ENCODE results near the gene ENGASE. TPM values are rescaled to one million over a fixed set of nuclear protein-coding genes. Genes with fewer than 3 reads are reported as not detected.

ENGASE gene
- polyA plus RNA-seq, 1 of the 3 experiments (the other 2 are of a cell fraction), result 30.1 TPM

DNA sequence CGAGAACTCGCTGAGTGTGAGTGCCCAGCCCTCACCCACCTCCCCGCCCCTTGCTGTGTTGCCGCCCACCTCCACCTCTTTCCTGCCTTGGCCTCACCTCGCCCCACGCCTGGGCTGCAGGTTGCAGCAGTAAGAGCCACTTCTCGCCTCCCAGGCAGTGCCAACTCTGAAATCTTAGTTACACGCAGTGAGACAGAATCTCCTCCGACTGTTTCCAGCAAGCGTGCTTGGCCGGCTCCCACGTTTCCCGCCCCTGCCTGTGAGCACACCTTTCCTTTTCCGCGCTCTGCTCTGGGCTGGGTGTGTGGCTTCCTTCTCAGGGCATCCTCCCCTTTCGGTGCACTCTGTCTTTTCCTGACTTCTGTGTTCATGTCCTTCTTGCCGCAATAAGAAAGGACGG lies 5.7 kb downstream of the ENGASE start:
- Histone ChIP-seq H3K9me2 (no peaks in the 10 kb centered on the region), H3K27ac (ENCODE audit: low read depth in 2 of 2, low read length in 1 of 2) (no peak overlapping the region), H3K4me1 (ENCODE audit: control insufficient read depth in 1 of 2, insufficient read depth in 2 of 2, low read depth in 1 of 2, low read length in 1 of 2) (peaks cover 0 to 20% of the 10 kb centered on the region in 2 experiments; a peak in 1 of 4 replicates), H3K27me3 (ENCODE audit: insufficient read depth) (no peaks in the 10 kb centered on the region), H3K9ac (no peak overlapping the region), H4K20me1 (ENCODE audit: insufficient read depth) (peaks cover 9% of the 10 kb centered on the region), H3K9me3 (no peaks in the 10 kb centered on the region), H3K4me3 (ENCODE audit: low read depth in 2 of 2, low read length in 1 of 2) (no peak overlapping the region), H3K36me3 (replicated peaks in 1 of 2; ENCODE audit: control insufficient read depth in 1 of 2, insufficient read depth in 2 of 2, low read length in 1 of 2) (peaks cover 7 to 49% of the 10 kb centered on the region in 2 experiments), H3F3A (replicated peaks; ENCODE audit: insufficient read depth) (peaks cover 3% of the 10 kb centered on the region), H2AFZ (ENCODE audit: low read depth) (no peak overlapping the region), H3K79me2 (ENCODE audit: insufficient read depth) (peaks cover under 1% of the 10 kb centered on the region; the same call in 1 of the 2 replicates), H3K4me2 (no peak overlapping the region)
- TF ChIP-seq TAF1 (IDR thresholded peaks at IDR 0.05; ENCODE audit: borderline replicate concordance, low read depth, low read length), result no peak
- DNase-seq, result peak; percentile 19
- WGBS (ENCODE audit: low lambda C conversion rate), result 93% methylated on average over 18 of the region's 18 CpGs
- ChIA-PET CTCF (interaction anchor here (1.4 to 45.1 kb wide), 8 partner anchors 24 to 322 kb away, joined by 3 to 1305 read pairs (median 46); no protein-coding TSS in a partner anchor), POLR2A (no interaction called here)

GRCh38 chr17:79080761-79081290 lies 6.2 kb downstream of the ENGASE start:
- Histone ChIP-seq H3K9ac (no peak overlapping the region), H3K27ac (ENCODE audit: low read depth in 2 of 2, low read length in 1 of 2) (no peak overlapping the region), H3K4me2 (no peak overlapping the region), H3F3A (replicated peaks; ENCODE audit: insufficient read depth) (peaks cover 3% of the 10 kb centered on the region), H3K9me2 (no peaks in the 10 kb centered on the region), H3K27me3 (ENCODE audit: insufficient read depth) (no peaks in the 10 kb centered on the region), H3K9me3 (no peaks in the 10 kb centered on the region), H4K20me1 (ENCODE audit: insufficient read depth) (peaks cover 9% of the 10 kb centered on the region), H3K36me3 (replicated peaks in 1 of 2; ENCODE audit: control insufficient read depth in 1 of 2, insufficient read depth in 2 of 2, low read length in 1 of 2) (peaks cover 7 to 53% of the 10 kb centered on the region in 2 experiments), H2AFZ (ENCODE audit: low read depth) (no peak overlapping the region), H3K4me3 (ENCODE audit: low read depth in 2 of 2, low read length in 1 of 2) (no peak overlapping the region), H3K4me1 (ENCODE audit: control insufficient read depth in 1 of 2, insufficient read depth in 2 of 2, low read depth in 1 of 2, low read length in 1 of 2) (peaks cover 0 to 15% of the 10 kb centered on the region in 2 experiments; a peak in 1 of 4 replicates), H3K79me2 (ENCODE audit: insufficient read depth) (no peaks in the 10 kb centered on the region; the same call in 1 of the 2 replicates)
- DNase-seq, result no peak
- TF ChIP-seq FOXJ3 (CRISPR knock-in tag; IDR thresholded peaks at IDR 0.05) (no peak), NRF1 (IDR thresholded peaks at IDR 0.05; ENCODE audit: low read depth, low read length) (no peak), TAF1 (IDR thresholded peaks at IDR 0.05; ENCODE audit: borderline replicate concordance, low read depth, low read length) (no peak), RAD21 (IDR thresholded peaks at IDR 0.05; ENCODE audit: low read length) (no peak), SMC3 (IDR thresholded peaks at IDR 0.05; ENCODE audit: low read depth, low read length) (no peak), MXI1 (IDR thresholded peaks at IDR 0.05; ENCODE audit: low read depth, low read length) (no peak), NFIC (IDR thresholded peaks at IDR 0.05; ENCODE audit: borderline replicate concordance) (no peak), MEF2A (IDR thresholded peaks at IDR 0.05; ENCODE audit: borderline replicate concordance, low read depth) (no peak), ELF1 (IDR thresholded peaks at IDR 0.05) (no peak), JUND (IDR thresholded peaks at IDR 0.05) (no peak)
- TF ChIP-seq, protein P1, sequence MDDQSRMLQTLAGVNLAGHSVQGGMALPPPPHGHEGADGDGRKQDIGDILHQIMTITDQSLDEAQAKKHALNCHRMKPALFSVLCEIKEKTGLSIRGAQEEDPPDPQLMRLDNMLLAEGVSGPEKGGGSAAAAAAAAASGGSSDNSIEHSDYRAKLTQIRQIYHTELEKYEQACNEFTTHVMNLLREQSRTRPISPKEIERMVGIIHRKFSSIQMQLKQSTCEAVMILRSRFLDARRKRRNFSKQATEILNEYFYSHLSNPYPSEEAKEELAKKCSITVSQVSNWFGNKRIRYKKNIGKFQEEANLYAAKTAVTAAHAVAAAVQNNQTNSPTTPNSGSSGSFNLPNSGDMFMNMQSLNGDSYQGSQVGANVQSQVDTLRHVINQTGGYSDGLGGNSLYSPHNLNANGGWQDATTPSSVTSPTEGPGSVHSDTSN (IDR thresholded peaks at IDR 0.05), result no peak
- CTCF ChIA-PET, result interaction anchor here (1.4 to 45.1 kb wide), 9 partner anchors 24 to 322 kb away, joined by 3 to 1305 read pairs (median 16); no protein-coding TSS in a partner anchor
- 98% methylated on average over 17 of the region's 17 CpGs for WGBS (ENCODE audit: low lambda C conversion rate)
- POLR2A ChIA-PET, result no interaction called here
